KMS-11 (cell line): ENCODE measurements around the gene CAPN14.

Experiments
- H2AFZ ChIP-seq: fragments of 200-600 bp; sonication (generic); 2 replicates; pipeline ENCODE4 v1.6.1; 2016; ENCODE audit warnings: antibody characterized with exemption, mixed run types, low read depth
- H3K27ac ChIP-seq: fragments of 200-600 bp; sonication (generic); 2 replicates; pipeline ENCODE4 v1.6.1; 2016; ENCODE audit warnings: mild to moderate bottlenecking, mixed run types
- H3K27me3 ChIP-seq: fragments of 200-600 bp; sonication (generic); 2 replicates; pipeline ENCODE4 v1.6.1; 2017; ENCODE audit warnings: mild to moderate bottlenecking, low read depth, mixed run types, moderate library complexity; ENCODE audit not compliant: insufficient read depth
- H3K36me3 ChIP-seq: fragments of 200-600 bp; sonication (generic); 2 replicates; pipeline ENCODE4 v1.6.1; 2017; ENCODE audit warnings: mild to moderate bottlenecking, mixed run types; ENCODE audit not compliant: insufficient read depth
- H3K4me1 ChIP-seq: fragments of 200-600 bp; sonication (generic); 2 replicates; pipeline ENCODE4 v1.6.1; 2016; ENCODE audit warnings: mild to moderate bottlenecking, low read depth, mixed run types; ENCODE audit not compliant: poor library complexity, severe bottlenecking
- H3K4me2 ChIP-seq: fragments of 200-600 bp; sonication (generic); 2 replicates; pipeline ENCODE4 v1.7.0; 2016; ENCODE audit warnings: mild to moderate bottlenecking, mixed run types
- H3K4me3 ChIP-seq: fragments of 200-600 bp; sonication (generic); IDR thresholded peaks from 2 replicates; pipeline ENCODE4 v1.6.1; 2017; ENCODE audit warnings: low read depth, low read length, mixed read lengths; ENCODE audit not compliant: insufficient read depth
- H3K79me2 ChIP-seq: fragments of 200-600 bp; sonication (generic); 2 replicates; pipeline ENCODE4 v1.6.1; 2016; ENCODE audit warnings: low read depth, mixed run types; ENCODE audit not compliant: insufficient read depth
- H3K9ac ChIP-seq: fragments of 200-600 bp; sonication (generic); 2 replicates; pipeline ENCODE4 v1.6.1; 2016; ENCODE audit warnings: mild to moderate bottlenecking, mixed run types
- H4K20me1 ChIP-seq: fragments of 200-600 bp; sonication (generic); 2 replicates; pipeline ENCODE4 v1.6.1; 2016; ENCODE audit warnings: mild to moderate bottlenecking, mixed run types; ENCODE audit not compliant: insufficient read depth
- TF ChIP-seq, protein P1 (sequence below): fragments of 200-600 bp; sonication (generic); conservative IDR thresholded peaks from 2 replicates; pipeline ENCODE4 v1.6.1; 2017; ENCODE audit warnings: low read depth, mild to moderate bottlenecking, antibody characterized with exemption, low read length, moderate library complexity, mixed read lengths

The CAPN14 gene

DNA sequence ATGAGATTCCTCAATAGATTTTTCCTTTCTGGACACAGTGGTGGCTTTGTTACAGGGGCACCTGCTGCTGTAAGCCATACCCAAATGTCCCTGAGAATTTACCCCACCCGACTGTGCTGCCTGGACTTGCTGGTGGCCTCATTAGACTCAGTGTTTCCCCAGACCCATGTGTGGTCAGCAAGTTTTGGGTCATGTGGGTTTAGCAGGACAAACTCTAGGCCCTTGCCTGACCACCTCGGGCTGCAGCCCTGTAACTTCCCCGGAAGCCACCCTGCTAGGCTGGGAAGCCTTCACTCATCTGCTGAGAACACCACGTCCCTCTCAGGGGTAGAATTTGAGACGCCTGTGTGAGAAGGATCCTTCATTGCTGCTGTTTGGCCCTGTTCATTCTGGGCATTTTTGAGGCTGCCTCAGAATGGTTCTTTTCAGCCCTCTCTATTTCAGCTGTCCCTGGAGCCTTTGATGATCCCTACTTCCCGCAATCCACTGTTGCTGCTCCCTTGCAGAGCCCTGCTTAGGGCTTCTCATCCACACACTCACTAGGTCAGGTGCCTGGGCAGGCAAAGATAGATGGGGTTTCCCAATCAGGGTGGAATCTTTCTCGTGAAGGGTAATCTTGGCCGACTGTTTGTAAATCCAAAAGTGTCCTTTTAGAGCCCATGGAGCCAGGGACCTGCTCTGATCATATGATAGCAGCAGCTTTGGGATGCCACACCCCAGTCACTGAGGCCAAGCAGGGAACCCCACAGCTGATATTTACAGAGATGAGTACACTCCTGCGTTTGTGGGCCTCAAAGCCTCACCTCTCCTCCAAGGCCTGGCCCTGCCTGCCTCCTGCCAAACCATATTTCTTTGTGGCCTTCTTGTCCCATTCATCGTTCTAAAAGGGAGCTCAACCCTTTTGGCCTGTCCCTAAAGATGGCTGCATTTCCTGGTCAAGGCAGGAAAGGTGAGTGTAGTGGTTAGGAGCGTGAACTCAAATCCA lies 23.4 kb upstream of the CAPN14 start:
- no peak overlapping the region for H3K27ac ChIP-seq
- H3K4me1 ChIP-seq = peaks cover 3% of the 10 kb centered on the region
- no peaks in the 10 kb centered on the region for H3K79me2 ChIP-seq

DNA sequence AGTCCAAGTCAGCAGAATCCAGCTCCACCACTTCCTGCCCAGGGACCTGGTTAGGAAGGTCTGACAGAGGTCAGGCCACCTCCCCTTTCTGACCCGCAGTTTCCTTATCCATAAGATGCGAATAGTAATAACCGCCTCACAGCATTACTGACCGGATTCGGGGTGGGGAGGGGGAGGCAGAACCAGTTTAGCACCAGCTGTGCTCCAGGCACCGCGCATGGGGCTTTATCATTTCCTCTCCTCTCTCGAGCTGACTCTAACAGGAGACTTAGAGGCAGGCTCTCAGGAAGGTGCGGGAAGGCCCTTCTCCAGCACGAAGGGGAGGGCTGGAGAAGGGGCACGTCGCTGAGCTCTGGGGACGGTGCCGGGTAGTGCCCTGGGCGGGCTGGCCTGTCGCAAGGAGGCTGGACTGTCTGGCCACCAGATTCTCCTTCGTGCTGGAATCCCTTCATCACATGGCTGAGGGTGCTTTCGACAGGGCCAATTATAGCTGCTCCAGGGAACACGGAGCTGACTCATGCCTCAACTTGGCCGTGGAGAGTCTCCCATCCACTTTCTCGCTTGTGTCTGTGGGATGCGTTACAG lies 22.4 kb upstream of the CAPN14 start:
- H3K4me1 ChIP-seq = peaks cover 3% of the 10 kb centered on the region
- no peaks in the 10 kb centered on the region for H4K20me1 ChIP-seq
- no peaks in the 10 kb centered on the region for H3K79me2 ChIP-seq

More for the DNA sequence above, 23.4 kb upstream of the CAPN14 start:
- TF ChIP-seq, protein P1, sequence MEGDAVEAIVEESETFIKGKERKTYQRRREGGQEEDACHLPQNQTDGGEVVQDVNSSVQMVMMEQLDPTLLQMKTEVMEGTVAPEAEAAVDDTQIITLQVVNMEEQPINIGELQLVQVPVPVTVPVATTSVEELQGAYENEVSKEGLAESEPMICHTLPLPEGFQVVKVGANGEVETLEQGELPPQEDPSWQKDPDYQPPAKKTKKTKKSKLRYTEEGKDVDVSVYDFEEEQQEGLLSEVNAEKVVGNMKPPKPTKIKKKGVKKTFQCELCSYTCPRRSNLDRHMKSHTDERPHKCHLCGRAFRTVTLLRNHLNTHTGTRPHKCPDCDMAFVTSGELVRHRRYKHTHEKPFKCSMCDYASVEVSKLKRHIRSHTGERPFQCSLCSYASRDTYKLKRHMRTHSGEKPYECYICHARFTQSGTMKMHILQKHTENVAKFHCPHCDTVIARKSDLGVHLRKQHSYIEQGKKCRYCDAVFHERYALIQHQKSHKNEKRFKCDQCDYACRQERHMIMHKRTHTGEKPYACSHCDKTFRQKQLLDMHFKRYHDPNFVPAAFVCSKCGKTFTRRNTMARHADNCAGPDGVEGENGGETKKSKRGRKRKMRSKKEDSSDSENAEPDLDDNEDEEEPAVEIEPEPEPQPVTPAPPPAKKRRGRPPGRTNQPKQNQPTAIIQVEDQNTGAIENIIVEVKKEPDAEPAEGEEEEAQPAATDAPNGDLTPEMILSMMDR = no peak
- Histone ChIP-seq H3K4me3 (no peak overlapping the region), H2AFZ (no peak overlapping the region), H3K4me2 (no peak overlapping the region), H4K20me1 (no peaks in the 10 kb centered on the region), H3K36me3 (no peaks in the 10 kb centered on the region), H3K27me3 (no peaks in the 10 kb centered on the region), H3K9ac (no peak overlapping the region)

DNA sequence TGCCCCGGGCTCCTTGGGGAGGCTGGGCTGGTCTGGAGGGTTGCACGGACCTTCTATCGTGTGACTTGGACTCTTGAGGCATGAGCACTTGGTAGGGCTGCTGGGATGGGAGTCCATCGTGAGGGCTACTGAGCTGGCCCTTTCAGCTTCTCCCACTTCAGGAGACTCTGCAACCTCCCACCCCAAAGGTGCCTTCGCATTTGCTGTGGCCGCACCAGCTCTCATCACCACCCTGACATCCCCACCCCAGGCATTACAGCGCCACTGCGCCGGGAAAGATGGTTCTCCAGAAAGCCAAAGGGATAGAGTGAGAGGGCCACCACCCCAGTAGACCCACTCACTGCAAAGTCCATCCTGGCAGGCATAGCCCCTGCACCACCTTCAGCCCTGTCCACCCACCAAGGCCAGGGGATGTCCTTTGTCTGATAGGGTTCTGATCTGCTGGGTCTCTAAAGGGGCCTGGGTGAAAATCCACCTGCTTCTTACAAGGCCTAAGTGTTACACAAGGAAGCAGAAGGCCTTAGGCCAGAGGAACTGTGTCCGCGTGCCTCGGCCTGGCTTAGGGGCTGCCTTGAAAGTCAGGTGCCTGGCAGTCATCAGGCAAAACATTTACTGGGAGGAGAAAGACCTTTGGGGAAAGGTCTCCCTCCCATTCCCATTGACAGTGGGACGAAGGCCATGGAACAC lies 21.7 kb upstream of the CAPN14 start:
- TF ChIP-seq, protein P1 = no peak
- Histone ChIP-seq H3K9ac (no peak overlapping the region), H2AFZ (no peak overlapping the region), H4K20me1 (no peaks in the 10 kb centered on the region), H3K27me3 (no peaks in the 10 kb centered on the region), H3K4me3 (no peak overlapping the region), H3K4me1 (peaks cover 3% of the 10 kb centered on the region), H3K27ac (no peak overlapping the region), H3K36me3 (no peaks in the 10 kb centered on the region), H3K4me2 (no peak overlapping the region), H3K79me2 (no peaks in the 10 kb centered on the region)

More for the DNA sequence above, 22.4 kb upstream of the CAPN14 start:
- no peak overlapping the region for H2AFZ ChIP-seq
- TF ChIP-seq, protein P1 = no peak
- H3K36me3 ChIP-seq = no peaks in the 10 kb centered on the region
- no peaks in the 10 kb centered on the region for H3K27me3 ChIP-seq
- no peak overlapping the region for H3K9ac ChIP-seq
- no peak overlapping the region for H3K27ac ChIP-seq
- H3K4me2 ChIP-seq = no peak overlapping the region
- no peak overlapping the region for H3K4me3 ChIP-seq

DNA sequence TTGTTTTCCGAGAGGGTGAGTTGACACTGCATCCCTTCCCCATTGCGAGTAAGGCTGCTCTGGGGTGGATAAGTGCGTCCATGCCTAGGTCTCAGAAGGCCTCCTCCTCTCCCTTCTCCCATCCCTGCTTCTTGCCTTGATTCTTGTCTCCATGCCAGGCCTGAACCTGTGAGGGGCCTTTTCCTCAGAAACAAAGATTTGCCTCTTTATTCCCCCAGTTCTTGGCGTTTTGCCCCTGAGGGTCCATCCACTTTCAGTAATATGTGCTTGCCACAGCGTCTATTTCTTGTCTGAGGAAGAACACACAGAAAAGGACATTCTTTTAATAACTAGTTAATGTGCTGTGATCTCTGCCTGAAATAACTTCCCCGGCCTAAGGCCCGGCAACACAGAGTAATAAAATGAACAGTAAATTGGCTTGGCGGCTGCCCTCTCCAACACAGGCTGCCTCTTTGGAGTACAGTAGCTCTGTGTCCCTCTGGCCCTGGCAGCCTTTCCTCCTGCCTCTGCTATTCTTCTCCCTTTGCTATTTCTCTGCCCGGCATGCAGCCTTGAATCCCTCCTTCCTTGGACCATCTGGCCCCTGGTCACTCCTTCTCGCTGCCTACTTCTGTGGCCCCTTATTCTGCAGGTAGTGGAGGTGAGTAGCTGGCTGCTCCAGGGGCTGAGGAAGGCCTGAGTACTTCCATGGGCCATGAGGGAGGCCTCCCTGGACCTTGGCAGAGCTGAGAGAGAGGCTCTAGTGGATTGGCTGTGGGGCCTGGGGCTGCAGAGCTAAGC lies 21.0 kb upstream of the CAPN14 start:
- no peak overlapping the region for H3K9ac ChIP-seq
- H3K4me2 ChIP-seq = no peak overlapping the region
- no peaks in the 10 kb centered on the region for H3K27me3 ChIP-seq
- H3K4me3 ChIP-seq = no peak overlapping the region
- H3K36me3 ChIP-seq = no peaks in the 10 kb centered on the region
- no peak overlapping the region for H2AFZ ChIP-seq
- no peak overlapping the region for H3K27ac ChIP-seq
- TF ChIP-seq, protein P1 = no peak
- H3K79me2 ChIP-seq = no peaks in the 10 kb centered on the region
- peaks cover 6% of the 10 kb centered on the region for H3K4me1 ChIP-seq
- no peaks in the 10 kb centered on the region for H4K20me1 ChIP-seq
